SK-N-SH (cell line): ENCODE data around the gene TMEM87A. TPM values are rescaled to one million over a fixed set of nuclear protein-coding genes. Genes with fewer than 3 reads are reported as not detected.

ENCODE experiments used
- CTCF ChIA-PET: fragments of 300-600, 350-600 bp; formaldehyde crosslinking; extraction: SDS; loops from one replicate; lab custom pipeline; 2021; lab: Yijun Ruan, JAX
- POLR2A ChIA-PET: fragments of 350-600 bp; sonication (Branson Sonifier 250); formaldehyde crosslinking; extraction: SDS; loops from one replicate; lab custom pipeline; 2020; ENCODE audit warnings: antibody characterized with exemption, inconsistent platforms; lab: Yijun Ruan, JAX
- DNase-seq: peaks from one replicate; pipeline ENCODE4 v3.0.0; 2012
- H2AFZ ChIP-seq: fragments of 200-600 bp; sonication (generic); 2 replicates; pipeline ENCODE4 v1.8.1; 2016; ENCODE audit warnings: antibody characterized with exemption, mild to moderate bottlenecking, low read depth
- H3F3A ChIP-seq: fragments of 200-600 bp; sonication (generic); replicated peaks from 2 replicates; pipeline ENCODE3; 2016; ENCODE audit warnings: antibody characterized with exemption, mild to moderate bottlenecking; ENCODE audit not compliant: insufficient read depth
- H3K27ac ChIP-seq, 2 experiments: fragments of 200-500 bp in 1 of 2; fragments of 200-600 bp in 1 of 2; sonication (Bioruptor generic) in 1 of 2; sonication (generic), shearing (Covaris generic) in 1 of 2; 2 replicates each; pipeline versions ENCODE4 v1.5.1 to v1.6.1; 2014 to 2016; ENCODE audit warnings: low read depth in 2 of 2, inconsistent platforms in 1 of 2, low read length in 1 of 2, mild to moderate bottlenecking in 1 of 2, mixed read lengths in 1 of 2
- H3K27me3 ChIP-seq: fragments of 200-600 bp; sonication (generic), shearing (Covaris generic); 2 replicates; pipeline ENCODE4 v1.6.1; 2016; ENCODE audit warnings: mixed run types; ENCODE audit not compliant: insufficient read depth
- H3K36me3 ChIP-seq, 2 experiments: fragments of 200-500 bp in 1 of 2; fragments of 200-600 bp in 1 of 2; sonication (Bioruptor generic) in 1 of 2; sonication (generic) in 1 of 2; replicated peaks in 1 of 2; 2 replicates each; pipeline versions ENCODE3 to v1.5.1; 2014 to 2016; ENCODE audit warnings: low read length in 1 of 2, mild to moderate bottlenecking in 1 of 2; ENCODE audit not compliant: insufficient read depth in 2 of 2, control insufficient read depth in 1 of 2
- H3K4me1 ChIP-seq, 2 experiments: fragments of 200-500 bp in 1 of 2; fragments of 200-600 bp in 1 of 2; sonication (Bioruptor generic) in 1 of 2; sonication (generic), shearing (Covaris generic) in 1 of 2; 2 replicates each; pipeline versions ENCODE4 v1.5.1 to v1.6.1; 2014 to 2016; ENCODE audit warnings: low read depth in 1 of 2, low read length in 1 of 2, mixed run types in 1 of 2; ENCODE audit not compliant: insufficient read depth in 2 of 2, control insufficient read depth in 1 of 2
- H3K4me2 ChIP-seq: fragments of 200-600 bp; sonication (generic), shearing (Covaris generic); 2 replicates; pipeline ENCODE4 v1.6.1; 2017; ENCODE audit warnings: mixed run types
- H3K4me3 ChIP-seq, 2 experiments: fragments of 200-500 bp in 1 of 2; fragments of 200-600 bp in 1 of 2; sonication (Bioruptor generic) in 1 of 2; sonication (generic), shearing (Covaris generic) in 1 of 2; 2 replicates each; pipeline versions ENCODE4 v1.5.1 to v1.8.1; 2014 to 2016; ENCODE audit warnings: low read depth in 2 of 2, inconsistent platforms in 1 of 2, low read length in 1 of 2, mild to moderate bottlenecking in 1 of 2, mixed read lengths in 1 of 2, moderate library complexity in 1 of 2
- H3K79me2 ChIP-seq: fragments of 200-600 bp; sonication (generic); 2 replicates; pipeline ENCODE4 v1.8.1; 2017; ENCODE audit warnings: mild to moderate bottlenecking; ENCODE audit not compliant: insufficient read depth
- H3K9ac ChIP-seq: fragments of 200-600 bp; sonication (generic); 2 replicates; pipeline ENCODE4 v1.6.1; 2017; ENCODE audit warnings: mixed run types
- H3K9me2 ChIP-seq: fragments of 200-600 bp; sonication (generic); 2 replicates; pipeline ENCODE4 v1.6.1; 2017; ENCODE audit warnings: mixed run types
- H3K9me3 ChIP-seq: fragments of 200-600 bp; sonication (generic); 2 replicates; pipeline ENCODE4 v1.6.1; 2017; ENCODE audit warnings: mixed run types, mild to moderate bottlenecking, moderate library complexity
- H4K20me1 ChIP-seq: fragments of 200-600 bp; sonication (generic); 2 replicates; pipeline ENCODE4 v1.6.1; 2017; ENCODE audit warnings: mild to moderate bottlenecking, mixed run types; ENCODE audit not compliant: insufficient read depth
- CHD2 ChIP-seq: fragments of 150-350 bp; IDR thresholded peaks from 2 replicates; pipeline ENCODE4 v1.6.1; 2018; ENCODE audit warnings: low read length; ENCODE audit not compliant: partially characterized antibody
- ELF1 ChIP-seq: IDR thresholded peaks from 2 replicates; pipeline ENCODE4 v1.4.0; 2012
- EP300 ChIP-seq, 2 experiments: IDR thresholded peaks; 2 replicates each; pipeline versions ENCODE4 v1.4.0 to v1.6.1; 2012; ENCODE audit warnings: borderline replicate concordance in 1 of 2, low read depth in 1 of 2, low read length in 1 of 2
- FOXJ3 ChIP-seq: sonication (generic); formaldehyde crosslinking; IDR thresholded peaks from 2 replicates; pipeline ENCODE4 v1.5.1; 2020; ENCODE audit warnings: mild to moderate bottlenecking, missing genetic modification reagents
- GATA2 ChIP-seq: sonication (generic); formaldehyde crosslinking; IDR thresholded peaks from 2 replicates; pipeline ENCODE4 v1.5.0; 2020; ENCODE audit warnings: mild to moderate bottlenecking, missing genetic modification reagents
- JUND ChIP-seq: IDR thresholded peaks from 2 replicates; pipeline ENCODE4 v1.4.0; 2012
- MEF2A ChIP-seq: IDR thresholded peaks from 2 replicates; pipeline ENCODE4 v1.4.0; 2012; ENCODE audit warnings: low read depth, borderline replicate concordance
- NRF1 ChIP-seq: IDR thresholded peaks from 2 replicates; pipeline ENCODE4 v1.6.1; 2012; ENCODE audit warnings: low read depth, mild to moderate bottlenecking, low read length
- POLR2AphosphoS5 ChIP-seq: IDR thresholded peaks from 2 replicates; pipeline ENCODE4 v1.6.1; 2012; ENCODE audit warnings: low read depth, low read length
- RAD21 ChIP-seq: IDR thresholded peaks from 2 replicates; pipeline ENCODE4 v1.6.1; 2012; ENCODE audit warnings: mild to moderate bottlenecking, low read length
- RCOR1 ChIP-seq: fragments of 150-350 bp; IDR thresholded peaks from 2 replicates; pipeline ENCODE4 v1.6.1; 2017; ENCODE audit warnings: antibody characterized with exemption, low read length
- RFX5 ChIP-seq: IDR thresholded peaks from 2 replicates; pipeline ENCODE4 v1.6.1; 2012; ENCODE audit warnings: mild to moderate bottlenecking, improper control_type of control experiment, low read length
- SIN3A ChIP-seq: IDR thresholded peaks from 2 replicates; pipeline ENCODE4 v1.6.1; 2012; ENCODE audit warnings: low read depth, mild to moderate bottlenecking, low read length, moderate library complexity, borderline replicate concordance
- SMC3 ChIP-seq: IDR thresholded peaks from 2 replicates; pipeline ENCODE4 v1.6.1; 2012; ENCODE audit warnings: low read depth, low read length, improper control_type of control experiment
- TAF1 ChIP-seq: IDR thresholded peaks from 2 replicates; pipeline ENCODE4 v1.6.1; 2012; ENCODE audit warnings: low read depth, mild to moderate bottlenecking, low read length, moderate library complexity, borderline replicate concordance
- TCF12 ChIP-seq: IDR thresholded peaks from 2 replicates; pipeline ENCODE4 v1.4.0; 2012
- TEAD4 ChIP-seq: IDR thresholded peaks from 2 replicates; pipeline ENCODE4 v1.4.0; 2012; ENCODE audit warnings: mild to moderate bottlenecking, borderline replicate concordance; ENCODE audit not compliant: insufficient read depth
- WGBS: methylation state at CpG from one replicate; pipeline ENCODE4 v1.1.6; 2017; ENCODE audit warnings: low lambda C conversion rate; 5-methylcytosine and 5-hydroxymethylcytosine counted together
- polyA plus RNA-seq, 3 experiments: library from polyadenylated mRNA; depleted of rRNA; stranded (reverse); fragments of >200 nt; gene quantifications; 2 replicates each; pipeline ENCODE4 v1.2.3, GENCODE V29; 2012
- TF ChIP-seq, protein P1 (sequence below): fragments of 200-600 bp; sonication (generic); IDR thresholded peaks from 2 replicates; pipeline ENCODE4 v1.6.1; 2017; ENCODE audit warnings: antibody characterized with exemption, mild to moderate bottlenecking, moderate library complexity
- TF ChIP-seq, protein P2 (sequence below): fragments of 150-350 bp; IDR thresholded peaks from 2 replicates; pipeline ENCODE4 v1.6.1; 2017; ENCODE audit warnings: antibody characterized with exemption, low read length, low read depth, borderline replicate concordance
- TF ChIP-seq, protein P3 (sequence below): IDR thresholded peaks from 2 replicates; pipeline ENCODE4 v1.4.0; 2012; ENCODE audit warnings: low read depth

Gene TMEM87A
- polyA plus RNA-seq, 1 of the 3 experiments (the other 2 are of a cell fraction), result 20.8 TPM

DNA sequence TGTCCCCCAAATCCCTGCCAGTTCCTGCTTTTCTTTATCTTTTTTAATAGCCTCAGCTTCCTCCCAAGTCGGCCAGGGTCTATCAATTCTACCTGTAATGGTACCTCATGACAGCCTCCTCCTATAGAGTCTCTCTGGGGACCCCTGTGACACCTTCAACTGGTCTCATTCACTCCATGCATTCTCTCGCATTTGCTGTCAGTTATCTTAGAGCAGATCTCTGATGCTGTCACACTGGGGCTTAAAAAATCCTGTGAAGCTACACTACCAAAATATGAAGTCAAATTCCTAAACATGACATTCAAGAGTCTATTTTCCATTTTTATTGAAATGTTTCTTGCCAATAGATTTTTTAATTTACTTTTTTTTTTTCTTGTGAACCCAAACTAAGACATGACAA is 70.6 kb downstream of the TMEM87A start:
- no peaks in the 10 kb centered on the region for H3K27me3 ChIP-seq
- H3K4me3 ChIP-seq, result no peak overlapping the region
- CTCF ChIA-PET, result interaction anchor here (0.7 kb wide), 1 partner anchor 15 kb away, joined by 3 read pairs; no protein-coding TSS in a partner anchor
- H2AFZ ChIP-seq, result no peak overlapping the region
- H3F3A ChIP-seq, result peaks cover 6% of the 10 kb centered on the region
- H3K79me2 ChIP-seq, result peaks cover 86% of the 10 kb centered on the region
- H3K9me3 ChIP-seq, result no peaks in the 10 kb centered on the region
- peaks cover 0 to 9% of the 10 kb centered on the region in 2 experiments; a peak in 2 of 4 replicates for H3K4me1 ChIP-seq
- no peak overlapping the region for H3K9ac ChIP-seq
- peaks cover 9% of the 10 kb centered on the region; the same call in 1 of the 2 replicates for H4K20me1 ChIP-seq
- no peak overlapping the region for H3K4me2 ChIP-seq
- no peak for TF ChIP-seq FOXJ3 (CRISPR knock-in tag)
- no peak for TF ChIP-seq POLR2AphosphoS5
- TF ChIP-seq RAD21, result no peak
- no peak for TF ChIP-seq NRF1
- TF ChIP-seq GATA2, result no peak
- no peak for TF ChIP-seq RFX5
- no peak for TF ChIP-seq SIN3A
- no peak for TF ChIP-seq CHD2
- no peak for TF ChIP-seq MEF2A
- TF ChIP-seq JUND, result no peak
- TF ChIP-seq TAF1, result no peak
- no peaks in the 10 kb centered on the region for H3K9me2 ChIP-seq
- no peak for DNase-seq
- peaks cover 27 to 35% of the 10 kb centered on the region in 2 experiments for H3K36me3 ChIP-seq
- 74% methylated on average over 2 of the region's 2 CpGs for WGBS
- H3K27ac ChIP-seq, result no peak overlapping the region
- POLR2A ChIA-PET, result no interaction called here

DNA sequence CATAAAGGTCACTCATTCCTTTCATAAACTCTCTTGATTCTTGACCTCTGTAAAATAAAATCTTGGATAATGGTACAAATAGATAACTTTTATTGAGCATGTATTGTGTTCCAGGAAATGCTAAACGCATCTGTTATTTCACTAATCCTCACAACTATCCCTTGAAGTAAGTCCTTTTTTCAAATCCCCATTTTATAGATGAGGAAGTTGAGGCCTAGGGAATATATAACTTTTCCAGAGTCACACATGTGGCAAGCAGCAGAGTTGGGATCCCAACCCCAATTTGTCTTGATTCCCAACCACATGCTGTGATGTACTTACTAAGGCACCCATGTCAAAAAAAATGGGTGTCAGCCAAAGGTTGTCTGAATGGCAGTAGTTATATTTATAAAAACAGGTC is 71.4 kb downstream of the TMEM87A start:
- H4K20me1 ChIP-seq, result peaks cover 9% of the 10 kb centered on the region; the same call in 1 of the 2 replicates
- 100% methylated on average over 1 of the region's 1 CpG for WGBS
- H3K27me3 ChIP-seq, result no peaks in the 10 kb centered on the region
- H3K4me1 ChIP-seq, result peaks cover 0 to 5% of the 10 kb centered on the region in 2 experiments; a peak in 2 of 4 replicates
- H2AFZ ChIP-seq, result no peak overlapping the region
- no peak overlapping the region for H3K9ac ChIP-seq
- no peaks in the 10 kb centered on the region for H3K9me3 ChIP-seq
- peaks cover 6% of the 10 kb centered on the region for H3F3A ChIP-seq
- peaks cover 28 to 39% of the 10 kb centered on the region in 2 experiments for H3K36me3 ChIP-seq
- no peak overlapping the region for H3K4me2 ChIP-seq
- no peak overlapping the region for H3K27ac ChIP-seq
- POLR2A ChIA-PET, result no interaction called here
- DNase-seq, result no peak
- no peak overlapping the region for H3K4me3 ChIP-seq
- H3K79me2 ChIP-seq, result peaks cover 83% of the 10 kb centered on the region
- H3K9me2 ChIP-seq, result no peaks in the 10 kb centered on the region
- CTCF ChIA-PET, result interaction anchor here (0.7 kb wide), 1 partner anchor 14 kb away, joined by 3 read pairs; no protein-coding TSS in a partner anchor
- no peak for TF ChIP-seq CHD2
- no peak for TF ChIP-seq ELF1
- no peak for TF ChIP-seq RCOR1
- no peak for TF ChIP-seq MEF2A
- no peak for TF ChIP-seq EP300 (IDR thresholded peaks at IDR 0.05; ENCODE audit: borderline replicate concordance in 1 of 2, low read depth in 1 of 2, low read length in 1 of 2)
- TF ChIP-seq, protein P1, sequence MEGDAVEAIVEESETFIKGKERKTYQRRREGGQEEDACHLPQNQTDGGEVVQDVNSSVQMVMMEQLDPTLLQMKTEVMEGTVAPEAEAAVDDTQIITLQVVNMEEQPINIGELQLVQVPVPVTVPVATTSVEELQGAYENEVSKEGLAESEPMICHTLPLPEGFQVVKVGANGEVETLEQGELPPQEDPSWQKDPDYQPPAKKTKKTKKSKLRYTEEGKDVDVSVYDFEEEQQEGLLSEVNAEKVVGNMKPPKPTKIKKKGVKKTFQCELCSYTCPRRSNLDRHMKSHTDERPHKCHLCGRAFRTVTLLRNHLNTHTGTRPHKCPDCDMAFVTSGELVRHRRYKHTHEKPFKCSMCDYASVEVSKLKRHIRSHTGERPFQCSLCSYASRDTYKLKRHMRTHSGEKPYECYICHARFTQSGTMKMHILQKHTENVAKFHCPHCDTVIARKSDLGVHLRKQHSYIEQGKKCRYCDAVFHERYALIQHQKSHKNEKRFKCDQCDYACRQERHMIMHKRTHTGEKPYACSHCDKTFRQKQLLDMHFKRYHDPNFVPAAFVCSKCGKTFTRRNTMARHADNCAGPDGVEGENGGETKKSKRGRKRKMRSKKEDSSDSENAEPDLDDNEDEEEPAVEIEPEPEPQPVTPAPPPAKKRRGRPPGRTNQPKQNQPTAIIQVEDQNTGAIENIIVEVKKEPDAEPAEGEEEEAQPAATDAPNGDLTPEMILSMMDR, result no peak
- no peak for TF ChIP-seq TEAD4
- TF ChIP-seq FOXJ3 (CRISPR knock-in tag), result no peak
- TF ChIP-seq GATA2, result no peak
- TF ChIP-seq SMC3, result no peak
- TF ChIP-seq, protein P2, sequence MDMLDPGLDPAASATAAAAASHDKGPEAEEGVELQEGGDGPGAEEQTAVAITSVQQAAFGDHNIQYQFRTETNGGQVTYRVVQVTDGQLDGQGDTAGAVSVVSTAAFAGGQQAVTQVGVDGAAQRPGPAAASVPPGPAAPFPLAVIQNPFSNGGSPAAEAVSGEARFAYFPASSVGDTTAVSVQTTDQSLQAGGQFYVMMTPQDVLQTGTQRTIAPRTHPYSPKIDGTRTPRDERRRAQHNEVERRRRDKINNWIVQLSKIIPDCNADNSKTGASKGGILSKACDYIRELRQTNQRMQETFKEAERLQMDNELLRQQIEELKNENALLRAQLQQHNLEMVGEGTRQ, result no peak
- TF ChIP-seq, protein P3, sequence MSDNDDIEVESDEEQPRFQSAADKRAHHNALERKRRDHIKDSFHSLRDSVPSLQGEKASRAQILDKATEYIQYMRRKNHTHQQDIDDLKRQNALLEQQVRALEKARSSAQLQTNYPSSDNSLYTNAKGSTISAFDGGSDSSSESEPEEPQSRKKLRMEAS, result no peak
- no peak for TF ChIP-seq TCF12
